ENCODE measurements around the gene AK2.

AK2 gene

DNA sequence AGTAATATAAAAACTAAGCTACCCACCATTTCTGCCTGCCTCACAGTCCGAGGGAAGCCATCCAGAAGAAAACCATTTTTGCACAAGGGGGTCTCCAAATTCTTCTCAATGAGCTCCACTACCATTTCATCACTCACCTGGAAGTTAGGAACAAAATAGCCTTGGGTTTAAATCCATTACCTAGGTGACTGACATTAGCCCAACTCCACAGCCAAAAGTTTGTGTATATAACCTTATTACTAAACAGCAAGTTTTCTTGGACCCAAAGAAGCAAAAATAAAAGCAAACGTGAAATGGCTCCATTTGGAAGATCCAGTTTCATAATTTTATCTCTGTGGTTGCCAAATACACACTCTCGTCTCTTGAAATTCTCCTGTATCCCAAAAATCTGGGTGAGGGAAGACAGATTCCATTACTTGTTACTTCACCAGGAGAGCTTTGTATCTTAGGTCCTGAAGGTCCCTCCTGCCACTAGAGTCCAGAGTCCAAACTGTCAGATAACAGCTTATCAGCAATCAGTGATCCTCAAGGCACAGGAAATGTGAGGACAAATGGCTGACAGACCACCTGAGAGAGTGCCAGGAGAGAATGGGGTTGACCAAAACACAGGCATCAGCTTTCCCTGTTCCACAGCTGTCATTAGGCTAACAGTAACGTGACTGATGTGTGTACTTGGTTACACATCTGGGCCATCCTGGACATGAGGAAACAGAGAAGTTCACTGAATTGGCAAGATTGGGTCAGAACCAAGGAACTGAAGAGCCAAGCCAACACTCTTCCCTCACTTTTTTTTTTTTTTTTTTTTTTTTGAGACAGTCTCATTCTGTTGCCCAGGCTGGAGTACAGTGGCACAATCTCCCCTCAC lies 14.9 kb downstream of the AK2 start:
- DNase-seq = no peak

GRCh38 chr1:33018112-33018511 lies 18.6 kb downstream of the AK2 start:
- no peak for DNase-seq

DNA sequence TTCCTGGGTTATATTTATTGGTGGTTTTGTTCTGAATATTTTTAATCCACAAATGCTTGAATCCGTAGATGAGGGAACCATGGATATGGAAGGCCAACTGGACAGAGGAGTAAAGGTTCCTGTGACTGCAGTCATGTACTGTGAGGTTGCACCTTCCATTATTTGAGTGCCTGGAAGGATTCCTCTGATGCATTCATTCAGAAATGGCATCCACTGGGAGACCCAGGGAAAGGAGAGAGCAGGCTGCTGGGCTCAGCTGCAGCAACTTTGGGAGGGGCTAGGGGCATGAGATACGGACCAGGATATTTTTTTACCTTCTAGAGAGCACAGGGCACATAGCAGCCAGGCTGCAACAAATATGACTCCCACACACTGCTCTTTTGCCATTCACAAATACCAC lies 19.5 kb downstream of the AK2 start:
- no peak for DNase-seq

- no peak for DNase-seq
Measured at GRCh38 chr1:33015216-33015615, 21.5 kb downstream of the AK2 start.

DNA sequence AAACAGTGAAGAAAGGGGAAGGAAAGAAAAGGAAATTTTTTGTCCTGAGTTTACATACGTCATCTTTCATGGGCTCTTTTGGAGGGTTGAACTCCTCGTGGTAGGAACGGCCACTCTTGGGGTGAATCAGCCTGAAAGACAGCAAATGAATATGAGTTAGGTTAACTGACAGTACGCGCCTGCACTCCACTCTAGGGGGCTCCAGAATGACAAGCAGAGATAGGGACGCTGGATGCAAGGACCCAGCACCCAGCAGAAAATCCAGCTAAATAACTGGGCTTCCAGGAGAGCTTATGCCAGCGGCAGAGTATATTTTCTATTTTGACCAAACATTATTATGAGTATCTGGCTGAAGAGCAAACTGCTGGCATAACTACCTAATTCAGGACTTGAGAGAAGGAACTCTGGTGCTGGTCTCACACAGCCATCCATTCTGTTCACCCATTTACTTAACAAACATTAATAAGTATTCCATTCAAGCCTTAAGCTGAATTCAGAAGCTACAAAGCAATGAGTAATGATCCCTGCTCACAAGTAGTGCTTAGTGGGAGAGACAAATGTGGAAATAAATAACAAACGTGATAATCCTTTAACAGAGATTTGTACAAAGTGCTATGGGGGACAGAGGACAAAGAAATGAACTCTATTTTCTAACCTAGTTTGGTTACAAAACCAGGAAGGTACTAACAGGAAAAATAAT lies 22.1 kb downstream of the AK2 start:
- no peak for DNase-seq

- DNase-seq = no peak
Measured at GRCh38 chr1:33013791-33014190, 22.9 kb downstream of the AK2 start.

- DNase-seq = no peak
Measured at GRCh38 chr1:33012165-33012564, 24.5 kb downstream of the AK2 start.

- no peak for DNase-seq
Measured at GRCh38 chr1:33010932-33011731, 25.6 kb downstream of the AK2 start.

DNA sequence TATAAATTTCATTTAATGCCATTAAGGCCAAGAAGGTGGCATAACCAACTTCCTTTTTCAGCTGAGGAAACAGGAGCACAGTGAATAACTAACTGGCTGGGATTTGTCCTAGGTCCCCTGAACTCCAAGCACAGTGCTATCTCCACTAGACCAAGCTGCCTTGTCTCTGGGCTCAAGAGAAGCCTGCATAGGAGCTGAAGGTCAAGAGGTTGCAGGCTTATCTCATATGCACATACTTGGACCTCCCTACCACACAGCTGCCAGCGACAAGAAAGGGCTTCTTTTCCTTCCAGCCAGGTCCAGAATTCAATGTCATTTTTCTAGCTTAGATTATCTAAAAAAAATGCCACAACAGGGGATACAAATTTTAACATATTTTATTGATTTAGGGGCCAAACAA lies 27.1 kb downstream of the AK2 start:
- DNase-seq = no peak

GRCh38 chr1:33008051-33008914 lies 28.4 kb downstream of the AK2 start:
- no peak for DNase-seq

DNA sequence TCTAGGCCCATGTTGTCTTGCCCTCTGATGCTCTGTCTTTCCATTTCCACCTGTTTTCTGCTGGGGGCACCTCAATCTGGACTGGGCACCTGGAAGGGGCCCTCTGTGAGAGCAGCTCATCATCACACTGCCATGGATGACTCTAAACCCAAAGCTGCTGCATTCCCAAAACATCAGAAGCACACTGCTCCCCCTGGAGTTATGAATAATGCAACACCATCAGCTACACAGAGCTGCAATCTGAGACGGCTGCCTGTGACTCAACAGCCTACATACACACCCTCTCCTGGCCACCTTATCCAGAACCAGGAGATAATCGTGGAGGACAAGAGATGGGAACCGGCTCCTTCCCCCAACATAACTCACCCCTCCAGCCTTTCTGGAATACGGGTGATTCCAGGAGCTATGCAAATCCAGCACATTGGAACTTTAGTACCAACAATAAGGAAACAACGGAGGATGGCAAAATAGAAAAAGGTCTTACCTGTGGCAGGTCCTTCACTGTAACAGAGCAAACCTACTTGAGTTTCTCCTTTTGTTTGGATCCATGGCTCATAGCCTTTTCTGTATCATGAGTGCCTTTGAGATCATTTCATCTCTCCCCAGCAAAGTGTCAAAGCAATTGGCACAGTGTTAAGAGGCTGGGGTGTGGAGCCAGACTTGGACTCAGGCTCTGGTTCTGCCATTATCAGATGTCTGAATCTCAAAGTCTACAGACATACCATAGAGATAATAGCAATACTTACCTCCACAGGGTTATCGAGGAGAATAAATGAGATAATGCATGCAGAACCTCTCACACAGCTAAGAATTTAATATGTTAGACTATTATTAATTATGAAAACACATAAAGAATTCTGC lies 29.3 kb downstream of the AK2 start:
- DNase-seq = no peak

DNA sequence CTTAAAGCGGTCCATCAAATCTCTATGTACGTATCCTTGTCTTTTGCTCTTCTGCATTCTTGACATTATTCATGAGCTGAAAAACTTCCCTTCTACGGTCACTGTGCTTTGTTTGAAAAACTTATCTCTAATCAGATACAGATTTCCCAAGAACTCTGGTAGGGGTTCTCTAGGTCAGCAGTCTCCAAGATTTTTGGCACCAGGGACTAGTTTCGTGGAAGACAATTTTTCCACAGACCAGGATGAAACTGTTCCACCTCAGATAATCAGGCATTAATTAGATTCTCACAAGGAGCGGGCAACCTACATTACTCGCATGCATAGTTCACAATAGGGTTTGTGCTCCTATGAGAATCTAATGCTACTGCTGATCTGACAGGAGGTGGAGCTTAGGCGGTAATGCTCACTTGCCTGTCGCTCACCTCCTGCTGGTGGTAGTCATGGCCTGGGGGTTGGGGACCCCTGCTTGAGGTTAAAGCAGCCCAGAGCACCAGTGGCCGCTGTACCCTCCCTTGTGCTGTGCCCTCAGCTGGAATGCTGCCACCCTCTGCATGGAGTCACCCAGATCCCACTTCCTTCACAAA lies 30.8 kb downstream of the AK2 start:
- DNase-seq = no peak

DNA sequence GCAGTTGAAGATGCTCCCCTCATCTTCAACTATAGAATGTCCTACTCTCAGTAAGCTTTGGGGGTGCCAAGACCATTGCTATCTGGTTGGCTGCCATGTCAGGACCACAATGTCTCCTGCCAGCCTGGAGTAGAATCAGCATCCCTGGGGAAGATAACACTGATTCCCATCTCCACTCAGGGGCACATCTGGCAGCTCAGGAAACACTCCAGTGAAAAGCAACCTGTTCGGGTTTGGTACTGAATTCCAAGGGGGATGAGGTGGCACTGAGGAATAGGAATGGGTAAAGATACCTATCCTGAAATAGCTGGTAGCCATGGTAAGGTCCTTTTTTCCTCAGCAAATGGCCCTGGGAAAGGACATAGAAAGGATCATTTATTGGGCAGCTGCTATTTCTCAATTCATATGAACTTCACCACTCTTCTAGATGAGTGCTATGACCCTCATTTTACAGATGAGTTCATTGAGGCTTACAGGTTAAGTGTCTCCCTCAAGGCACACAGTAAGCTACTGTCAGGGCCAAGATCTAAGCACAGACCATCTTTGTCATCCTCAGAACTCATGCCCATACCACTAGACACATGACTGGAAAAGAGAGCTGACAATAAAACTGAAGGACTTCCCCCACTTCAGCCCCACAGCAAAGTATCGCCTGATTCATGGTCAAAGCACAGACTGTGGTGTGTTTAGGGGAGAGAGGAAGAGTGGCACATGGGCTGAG lies 31.4 kb downstream of the AK2 start:
- no peak for DNase-seq

DNA sequence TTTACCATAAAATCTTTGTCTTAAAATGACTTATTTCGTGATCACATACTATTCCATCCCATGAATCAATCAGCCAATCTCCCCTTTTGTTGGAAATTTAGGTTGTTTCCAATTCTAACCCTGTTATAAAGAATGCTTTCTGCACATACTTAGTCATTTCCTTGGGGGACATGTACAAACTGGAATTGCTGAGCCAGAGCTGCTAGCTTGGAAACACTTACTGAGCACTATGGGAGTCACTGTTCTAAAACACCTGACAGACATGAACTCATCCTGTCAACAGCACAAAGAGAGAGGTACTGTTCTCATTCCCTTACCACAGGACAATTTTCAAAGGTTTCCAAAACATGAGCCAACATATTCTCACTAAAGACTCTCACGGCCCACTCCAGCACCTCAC lies 32.1 kb downstream of the AK2 start:
- no peak for DNase-seq

DNA sequence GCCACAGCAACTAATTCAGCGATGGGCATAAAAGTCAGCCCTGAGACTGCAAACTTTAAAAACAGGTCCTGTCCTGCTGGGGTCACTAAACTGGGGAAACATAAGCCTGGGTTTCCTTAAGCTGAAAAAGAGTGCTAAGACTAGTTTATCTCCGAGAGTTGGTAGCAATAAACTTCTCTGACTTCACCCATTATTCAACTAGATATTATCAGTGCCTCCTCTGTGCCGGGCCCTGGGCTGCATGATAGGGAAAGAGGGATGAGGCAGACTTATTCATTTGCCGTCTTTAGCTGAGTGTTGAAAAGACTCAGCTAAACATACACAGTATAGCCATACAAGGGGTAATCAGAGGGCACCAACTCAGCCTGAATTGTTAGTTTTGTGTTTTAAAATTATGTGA lies 33.0 kb downstream of the AK2 start:
- DNase-seq = no peak

DNA sequence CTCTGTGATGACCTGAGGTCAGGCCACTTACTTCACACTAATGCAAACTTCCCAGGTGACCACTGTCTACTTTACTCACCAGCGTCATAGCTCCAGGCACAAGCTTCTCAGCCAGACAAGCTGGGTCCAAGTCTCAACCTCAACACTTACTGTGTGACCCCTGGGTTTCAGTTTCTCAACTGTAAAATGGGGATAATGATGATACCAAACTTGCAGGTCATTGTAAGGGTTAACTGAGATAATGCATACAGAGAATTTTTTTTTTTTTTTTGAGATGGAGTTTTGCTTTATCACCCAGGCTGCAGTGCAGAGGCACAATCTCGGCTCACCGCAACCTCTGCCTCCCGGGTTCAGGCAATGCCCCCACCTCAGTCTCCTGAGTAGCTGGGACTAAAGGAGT lies 34.7 kb downstream of the AK2 start:
- no peak for DNase-seq

GRCh38 chr1:33001282-33001681 lies 35.4 kb downstream of the AK2 start:
- DNase-seq = no peak

DNA sequence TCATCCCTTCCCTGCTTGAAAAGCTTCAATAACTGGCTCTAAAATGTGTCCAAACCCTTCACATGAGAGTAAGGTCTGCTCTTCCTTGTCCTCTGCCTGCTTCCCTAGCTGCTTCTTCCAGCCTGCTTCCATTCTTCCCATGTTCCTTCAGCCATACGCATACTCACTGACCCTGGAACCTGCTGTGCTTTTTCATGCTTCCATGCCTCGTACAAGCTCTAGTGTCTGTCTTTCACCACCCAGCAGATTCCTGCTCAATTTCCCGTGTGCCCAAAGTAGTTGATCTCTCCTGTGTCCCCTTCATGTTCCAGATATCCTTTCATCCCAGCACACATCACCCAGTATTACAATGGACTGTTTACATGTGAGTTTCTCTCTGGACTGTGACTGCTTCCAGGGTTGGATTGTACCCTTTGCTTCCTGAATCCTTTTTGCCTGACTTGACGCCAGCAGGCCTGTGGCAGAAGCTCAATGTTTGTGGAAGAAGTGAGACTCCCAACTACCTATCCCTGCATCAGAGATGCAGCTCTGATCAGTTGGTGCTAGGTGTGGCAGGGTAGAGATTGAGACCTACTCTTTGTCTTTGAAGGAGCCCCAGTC lies 36.2 kb downstream of the AK2 start:
- no peak for DNase-seq

DNA sequence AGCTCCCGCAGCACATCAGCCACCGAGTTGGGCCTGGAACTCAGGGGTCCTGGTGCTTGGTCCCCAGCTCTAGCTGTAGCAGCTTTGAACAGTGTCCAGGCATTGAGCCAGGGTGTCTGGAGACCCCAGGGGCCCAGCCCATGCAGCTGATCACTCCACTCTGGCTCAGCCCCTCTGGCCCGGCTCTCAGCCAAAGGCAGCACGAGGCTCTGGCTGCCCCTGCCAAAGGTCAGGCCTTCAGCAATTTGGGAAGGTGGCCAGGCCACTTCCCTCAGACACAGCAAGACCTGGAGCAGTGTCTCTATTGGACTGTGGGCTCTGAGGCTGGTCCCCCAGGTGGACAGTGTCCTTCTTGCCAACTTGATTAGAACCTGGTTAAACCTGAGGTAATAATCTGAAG lies 37.7 kb downstream of the AK2 start:
- no peak for DNase-seq

- no peak for DNase-seq
Measured at GRCh38 chr1:32998064-32998463, 38.6 kb downstream of the AK2 start.
